Ectodermal cell (in vitro differentiated cells): ENCODE measurements around the gene GSTM4.
"Not testable (repeated sequence)": the region's sequence is repeated elsewhere in the genome, so short reads cannot be mapped to it uniquely, and the experiment has no call there.

Experiments used
- H3K27ac ChIP-seq: 2 replicates; pipeline ENCODE4 v1.7.0; 2013; ENCODE audit warnings: mild to moderate bottlenecking, low read depth, low read length; ENCODE audit not compliant: insufficient read depth, poor library complexity, severe bottlenecking
- H3K27me3 ChIP-seq: 2 replicates; pipeline ENCODE4 v1.7.0; 2013; ENCODE audit warnings: mild to moderate bottlenecking, low read length; ENCODE audit not compliant: insufficient read depth, control insufficient read depth, poor library complexity, severe bottlenecking
- H3K36me3 ChIP-seq: one replicate; pipeline ENCODE4 v1.7.0; 2013; ENCODE audit warnings: low read length; ENCODE audit not compliant: control insufficient read depth, insufficient read depth
- H3K4me1 ChIP-seq: one replicate; pipeline ENCODE4 v1.7.0; 2013; ENCODE audit warnings: low read length; ENCODE audit not compliant: control insufficient read depth, insufficient read depth
- H3K4me3 ChIP-seq: 2 replicates; pipeline ENCODE4 v1.7.0; 2013; ENCODE audit warnings: low read depth, low read length, control low read depth; ENCODE audit not compliant: insufficient read depth
- H3K9me3 ChIP-seq: 2 replicates; pipeline ENCODE4 v1.7.0; 2013; ENCODE audit warnings: mild to moderate bottlenecking, low read length, moderate library complexity; ENCODE audit not compliant: control insufficient read depth
- WGBS, 2 experiments: methylation state at CpG; one replicate each; pipeline ENCODE4 v1.1.7; 2013; ENCODE audit warnings: missing lambda C conversion rate in 2 of 2; 5-methylcytosine and 5-hydroxymethylcytosine counted together

Gene GSTM4

GRCh38 chr1:109664671-109665070, 8.8 kb downstream of the GSTM4 start:
- 85% methylated on average over 1 of the region's 1 CpG; no CpG with 5 or more reads in 1 of the 2 experiments for WGBS, 2 experiments
- no peaks in the 10 kb centered on the region for H3K27me3 ChIP-seq
- H3K36me3 ChIP-seq: no peaks in the 10 kb centered on the region
- no peak overlapping the region for H3K27ac ChIP-seq
- peaks cover 5% of the 10 kb centered on the region for H3K4me1 ChIP-seq
- no peak overlapping the region for H3K4me3 ChIP-seq
- H3K9me3 ChIP-seq: no peaks in the 10 kb centered on the region

- no peak within 1 kb of the TSS for H3K27ac ChIP-seq
- no peaks in the 10 kb centered on the region for H3K36me3 ChIP-seq
Observed at GRCh38 chr1:109667452-109668122, 11.7 kb downstream of the GSTM4 start, which contains the start of gene GSTM2. Gene GSTM2, plus strand, starts transcription at chr1:109668057. Its CDS starts 59 bp downstream, at chr1:109668116.

GRCh38 chr1:109668123-109668775, 12.3 kb downstream of the GSTM4 start:
- Histone ChIP-seq H3K27ac (no peak overlapping the region), H3K4me3 (peak overlapping the region; percentile 41), H3K9me3 (no peaks in the 10 kb centered on the region), H3K27me3 (no peaks in the 10 kb centered on the region), H3K36me3 (no peaks in the 10 kb centered on the region), H3K4me1 (peaks cover 5% of the 10 kb centered on the region)
- 22 to 23% methylated on average over 26 of the region's 26 CpGs for WGBS, 2 experiments

More at GRCh38 chr1:109667452-109668122, 11.7 kb downstream of the GSTM4 start, which contains the start of gene GSTM2:
- H3K27me3 ChIP-seq: no peaks in the 10 kb centered on the region
- H3K9me3 ChIP-seq: no peaks in the 10 kb centered on the region
- 18 to 21% methylated on average over 22 of the region's 22 CpGs for WGBS, 2 experiments
- peaks cover 5% of the 10 kb centered on the region for H3K4me1 ChIP-seq
- H3K4me3 ChIP-seq: peak within 1 kb of the TSS; percentile 41

- no peaks in the 10 kb centered on the region for H3K36me3 ChIP-seq
Observed at GRCh38 chr1:109669246-109669948, 13.5 kb downstream of the GSTM4 start.

GRCh38 chr1:109669949-109670302, 14.0 kb downstream of the GSTM4 start:
- 89 to 90% methylated on average over 4 of the region's 5 CpGs for WGBS, 2 experiments
- not testable (repeated sequence) for H3K4me1 ChIP-seq, H3K9me3 ChIP-seq, H3K27me3 ChIP-seq, H3K4me3 ChIP-seq, H3K27ac ChIP-seq, H3K36me3 ChIP-seq

More at GRCh38 chr1:109669246-109669948, 13.5 kb downstream of the GSTM4 start:
- H3K27me3 ChIP-seq: no peaks in the 10 kb centered on the region
- no peak overlapping the region for H3K27ac ChIP-seq
- H3K4me1 ChIP-seq: peaks cover 5% of the 10 kb centered on the region
- H3K9me3 ChIP-seq: no peaks in the 10 kb centered on the region
- WGBS, 2 experiments: 93 to 95% methylated on average over 22 of the region's 22 CpGs
- no peak overlapping the region for H3K4me3 ChIP-seq

- no peaks in the 10 kb centered on the region for H3K36me3 ChIP-seq
- 93 to 95% methylated on average over 5 of the region's 5 CpGs for WGBS, 2 experiments
Observed at GRCh38 chr1:109671067-109671466, 15.2 kb downstream of the GSTM4 start.

GRCh38 chr1:109673861-109674260, 18.0 kb downstream of the GSTM4 start:
- not testable (repeated sequence) for H3K27me3 ChIP-seq, H3K27ac ChIP-seq, H3K4me3 ChIP-seq, H3K4me1 ChIP-seq, H3K36me3 ChIP-seq, H3K9me3 ChIP-seq
- WGBS, 2 experiments: 77 to 85% methylated on average over 2 of the region's 2 CpGs

More at GRCh38 chr1:109671067-109671466, 15.2 kb downstream of the GSTM4 start:
- Histone ChIP-seq H3K4me3 (no peak overlapping the region), H3K27ac (no peak overlapping the region), H3K9me3 (no peaks in the 10 kb centered on the region), H3K4me1 (peaks cover 5% of the 10 kb centered on the region), H3K27me3 (no peaks in the 10 kb centered on the region)

- H3K4me1 ChIP-seq, H3K27ac ChIP-seq, H3K36me3 ChIP-seq, H3K9me3 ChIP-seq, H3K27me3 ChIP-seq, H3K4me3 ChIP-seq: not testable (repeated sequence)
- WGBS, 2 experiments: 86 to 87% methylated on average over 2 of the region's 3 CpGs
Observed at GRCh38 chr1:109676683-109677381, 20.9 kb downstream of the GSTM4 start.

- WGBS, 2 experiments: 85 to 99% methylated on average over 3 of the region's 3 CpGs
- no peaks in the 10 kb centered on the region for H3K36me3 ChIP-seq
- no peaks in the 10 kb centered on the region for H3K27me3 ChIP-seq
- no peaks in the 10 kb centered on the region for H3K9me3 ChIP-seq
- H3K27ac ChIP-seq: no peak overlapping the region
- H3K4me3 ChIP-seq: no peak overlapping the region
- H3K4me1 ChIP-seq: no peaks in the 10 kb centered on the region
Observed at GRCh38 chr1:109677459-109677858, 21.6 kb downstream of the GSTM4 start.

- H3K9me3 ChIP-seq, H3K27ac ChIP-seq, H3K4me1 ChIP-seq, H3K36me3 ChIP-seq, H3K4me3 ChIP-seq, H3K27me3 ChIP-seq: not testable (repeated sequence)
- 92 to 97% methylated on average over 2 of the region's 2 CpGs for WGBS, 2 experiments
Observed at GRCh38 chr1:109678637-109679036, 22.7 kb downstream of the GSTM4 start.
